COLO829 (cell line): ENCODE results near the gene GINS2.

Experiments
- DNase-seq: peaks from one replicate; pipeline ENCODE4 v3.0.0; 2012; ENCODE audit warnings: low spot score

GINS2 gene

GRCh38 chr16:85716022-85716679, 27.4 kb upstream of the GINS2 start:
- no peak for DNase-seq

GRCh38 chr16:85715169-85716021, 26.6 kb upstream of the GINS2 start:
- no peak for DNase-seq

GRCh38 chr16:85712801-85713200, 24.0 kb upstream of the GINS2 start:
- DNase-seq, result no peak

- no peak for DNase-seq
These were observed 23.3 kb upstream of the GINS2 start for GRCh38 chr16:85711982-85712587.

- no peak for DNase-seq
These were observed 22.0 kb upstream of the GINS2 start for GRCh38 chr16:85710732-85711131.

- no peak for DNase-seq
These were observed 21.2 kb upstream of the GINS2 start for GRCh38 chr16:85709766-85710585.

- no peak for DNase-seq
These were observed 19.6 kb upstream of the GINS2 start for GRCh38 chr16:85708338-85708737.

- no peak for DNase-seq
These were observed 18.9 kb upstream of the GINS2 start for GRCh38 chr16:85707528-85708095.

GRCh38 chr16:85706449-85707034, 17.8 kb upstream of the GINS2 start:
- DNase-seq, result no peak

- no peak for DNase-seq
These were observed 16.4 kb upstream of the GINS2 start for GRCh38 chr16:85704900-85705846.

- no peak for DNase-seq
These were observed 15.3 kb upstream of the GINS2 start for GRCh38 chr16:85704011-85704410.

- DNase-seq, result no peak
These were observed 10.9 kb upstream of the GINS2 start for GRCh38 chr16:85699628-85700027.

- no peak for DNase-seq
These were observed 10.3 kb upstream of the GINS2 start for GRCh38 chr16:85698935-85699558.

- DNase-seq, result no peak
These were observed 9.7 kb upstream of the GINS2 start for GRCh38 chr16:85698459-85698891.

GRCh38 chr16:85697431-85697830, 8.7 kb upstream of the GINS2 start:
- DNase-seq, result no peak

- no peak for DNase-seq
These were observed 8.0 kb upstream of the GINS2 start for GRCh38 chr16:85696781-85697180.

GRCh38 chr16:85695196-85696128, 6.7 kb upstream of the GINS2 start:
- no peak for DNase-seq

GRCh38 chr16:85690469-85691064, 1.8 kb upstream of the GINS2 start:
- no peak for DNase-seq
